Stimulated activated CD8-positive, alpha-beta memory T cell treated with anti-CD3 and anti-CD28 coated beads, Interleukin-15, amount 100 ng/mL, for 48 hours (primary cell): ENCODE measurements around the gene NSRP1.
"Not testable (repeated sequence)": the region's sequence is repeated elsewhere in the genome, so short reads cannot be mapped to it uniquely, and the experiment has no call there.

ENCODE experiments used
- DNase-seq, 2 donors: peaks; one replicate each; pipeline ENCODE4 v3.0.0-alpha.2; 2020; ENCODE audit warnings: low read depth in 2 of 2

Gene NSRP1

DNA sequence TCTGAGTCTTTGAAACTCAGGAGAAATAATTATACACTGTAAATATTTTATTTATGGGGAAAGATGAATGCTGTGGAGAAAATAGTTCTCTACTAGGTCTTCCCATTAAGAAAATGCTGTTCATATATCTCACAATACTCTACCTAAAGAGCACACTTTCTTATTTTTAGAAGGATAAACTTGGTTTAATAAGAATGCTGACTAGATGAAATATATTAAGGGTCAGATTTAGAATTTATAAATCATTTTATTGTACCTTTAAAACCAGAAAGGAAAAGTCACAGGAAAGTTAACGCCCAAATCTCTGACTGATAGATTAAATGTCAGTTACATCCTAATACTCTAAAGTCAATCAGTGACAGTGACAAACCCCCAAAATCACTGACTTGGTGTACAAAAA lies 70.1 kb downstream of the NSRP1 start:
- no peak for DNase-seq

DNA sequence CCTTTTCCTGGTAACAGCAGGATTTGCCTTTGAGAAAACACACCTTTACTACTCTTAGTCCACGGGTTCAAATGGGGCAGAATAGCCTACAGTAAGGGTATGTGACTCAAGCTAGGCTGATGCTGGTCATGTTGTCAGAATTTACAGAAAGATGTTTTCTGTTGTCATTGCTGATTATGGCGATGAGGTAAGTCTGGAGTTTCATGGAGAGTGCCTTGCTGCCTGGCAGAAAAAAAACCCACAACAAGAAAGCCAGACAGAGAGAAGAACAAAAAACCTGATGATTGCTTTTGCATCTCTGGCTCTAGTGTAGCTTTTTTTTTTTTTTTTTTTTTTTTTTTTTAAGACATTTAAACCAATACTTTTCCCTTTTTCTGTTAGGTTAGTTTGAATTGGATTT lies 71.0 kb downstream of the NSRP1 start:
- no peak for DNase-seq

DNA sequence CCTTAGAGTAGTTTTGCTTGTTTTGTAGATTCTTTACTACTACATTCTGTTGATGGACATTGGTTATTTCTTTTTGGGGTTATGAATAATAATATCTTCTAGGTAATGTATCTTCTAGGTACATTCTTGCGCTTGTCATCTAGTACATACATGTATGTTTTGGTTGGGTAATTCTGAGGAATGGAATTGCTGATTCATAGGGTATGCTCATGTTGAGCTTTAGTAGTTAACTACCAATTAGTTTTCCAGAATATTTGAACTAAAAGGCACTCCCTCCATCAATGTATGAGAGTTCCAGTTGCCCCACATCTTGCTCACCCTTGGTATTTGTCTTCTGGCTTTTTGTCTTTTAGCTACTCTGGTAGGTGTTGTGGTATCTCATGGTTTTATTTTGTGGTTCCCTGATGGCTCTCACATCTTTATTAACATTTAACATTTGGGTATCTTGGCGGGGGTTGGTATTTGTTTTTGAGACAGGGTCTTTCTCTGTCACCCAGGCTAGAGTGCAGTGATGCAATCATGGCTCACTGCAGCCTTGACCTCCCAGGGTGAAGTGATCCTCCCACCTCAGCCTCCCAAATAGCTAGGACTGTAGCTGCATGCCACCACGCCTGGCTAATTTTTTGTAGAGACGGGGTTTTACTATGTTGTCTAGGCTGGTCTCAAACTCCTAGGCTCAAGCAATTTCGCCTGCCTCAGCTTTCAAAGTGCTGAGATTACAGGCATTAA lies 71.8 kb downstream of the NSRP1 start:
- no peak for DNase-seq

DNA sequence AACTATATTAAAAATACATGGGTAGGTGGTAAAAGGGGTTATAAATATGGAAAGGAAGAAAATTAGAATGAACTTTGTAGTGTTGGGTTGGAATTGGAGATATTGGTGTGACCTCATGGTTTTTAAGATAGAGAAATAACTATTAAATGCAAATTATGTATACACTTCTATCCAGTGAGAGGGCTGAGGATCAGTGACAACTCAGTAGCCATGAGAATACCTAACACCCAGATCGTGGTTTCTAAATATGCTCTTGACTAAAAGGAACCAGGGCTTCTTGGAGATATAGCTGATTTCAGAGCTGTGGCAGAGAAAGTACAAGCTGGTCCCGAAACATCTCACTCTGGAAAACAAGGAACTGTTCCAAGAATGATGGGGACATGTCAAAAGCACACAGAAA lies 74.5 kb downstream of the NSRP1 start:
- DNase-seq = no peak

DNA sequence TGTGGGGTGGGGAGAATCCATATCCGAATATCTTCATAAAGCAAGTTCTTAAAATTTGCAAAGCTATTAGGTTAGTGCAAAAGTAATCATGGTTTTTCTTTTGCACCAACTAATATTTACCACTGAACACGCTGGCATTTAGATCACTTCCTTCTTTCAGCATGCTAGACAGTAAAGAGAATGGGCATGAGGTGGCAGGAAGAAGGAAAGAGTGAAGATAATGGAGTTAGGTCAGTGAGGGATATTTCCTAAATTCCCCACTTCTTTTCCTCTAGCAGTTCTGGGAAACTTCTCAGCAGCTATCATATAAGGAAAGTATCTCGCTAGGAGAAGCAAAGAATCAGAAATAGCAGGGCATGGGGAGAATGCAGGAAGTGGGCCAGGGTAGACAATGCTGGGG lies 79.9 kb downstream of the NSRP1 start:
- DNase-seq = no peak

DNA sequence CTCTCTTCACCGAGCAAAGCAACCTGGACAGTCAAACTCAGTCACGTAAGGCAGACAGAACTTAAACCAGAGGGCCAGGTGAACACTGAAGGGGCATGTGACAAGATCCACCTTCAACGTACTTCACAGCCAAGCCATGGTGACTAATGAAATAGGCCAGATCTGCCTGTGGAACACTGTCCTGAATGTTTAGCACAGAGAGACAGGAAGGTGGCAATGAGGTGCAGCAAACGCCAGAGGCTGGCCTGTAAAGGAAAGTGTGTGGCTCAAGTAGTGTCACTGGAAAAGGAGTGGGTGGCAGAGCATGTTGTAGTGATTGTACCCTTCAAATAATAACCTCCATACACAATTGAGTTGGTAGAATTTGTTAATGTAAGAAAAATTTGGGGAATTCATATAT lies 80.8 kb downstream of the NSRP1 start:
- DNase-seq = no peak

DNA sequence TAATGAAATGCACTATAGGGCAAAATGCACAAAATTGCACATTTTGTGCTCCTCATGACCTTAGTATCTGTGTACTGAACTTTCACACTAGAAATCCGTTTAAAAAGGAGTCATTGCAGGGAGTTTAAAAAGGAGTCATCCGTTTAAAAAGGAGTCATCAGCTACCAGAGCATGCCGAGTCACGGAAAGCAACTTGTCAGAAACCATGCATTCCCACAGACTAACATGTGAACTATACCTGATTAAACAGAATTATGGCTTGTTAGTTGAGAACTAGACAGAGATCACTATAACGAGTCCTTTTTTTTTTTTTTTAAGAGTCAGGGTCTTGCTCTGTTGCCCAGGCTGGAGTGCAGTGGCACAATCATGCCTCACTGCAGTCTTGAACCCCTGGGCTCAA lies 83.0 kb downstream of the NSRP1 start:
- no peak for DNase-seq

DNA sequence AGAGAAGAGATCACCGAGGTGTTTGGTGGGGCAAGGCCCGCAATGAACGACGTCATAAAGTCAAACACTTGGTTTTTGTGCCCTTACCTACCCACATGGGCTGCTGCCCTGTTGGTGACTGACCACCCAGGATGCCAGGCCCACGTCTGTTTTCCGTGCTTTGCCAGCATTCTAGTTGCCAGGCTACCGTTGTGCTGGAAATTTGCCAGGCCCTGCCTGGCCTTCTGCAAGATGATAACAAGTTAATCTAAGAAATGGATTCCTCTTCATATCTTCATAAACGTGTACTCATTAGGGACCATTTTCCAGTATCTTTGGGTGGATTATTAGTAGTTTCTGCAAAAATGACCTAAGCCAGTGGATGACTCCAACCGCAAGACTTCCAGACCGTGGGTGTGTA lies 83.5 kb downstream of the NSRP1 start:
- DNase-seq = no peak

DNA sequence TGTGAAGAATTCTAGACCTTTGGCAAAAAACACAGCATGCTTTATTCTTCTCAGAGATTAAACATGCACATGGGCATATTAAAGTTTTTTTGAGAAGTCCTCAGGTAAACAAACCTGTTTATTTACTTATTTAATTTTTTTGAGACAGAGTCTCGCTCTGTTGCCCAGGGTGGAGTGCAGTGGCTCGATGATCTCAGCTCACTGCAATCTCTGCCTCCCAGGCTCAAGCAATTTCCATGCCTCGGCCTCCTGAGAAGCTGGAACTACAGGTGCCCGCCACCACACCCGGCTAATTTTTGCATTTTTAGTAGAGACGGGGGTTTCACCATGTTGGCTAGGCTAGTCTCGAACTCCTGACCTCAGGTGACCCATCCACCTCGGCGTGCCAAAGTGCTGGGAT lies 84.0 kb downstream of the NSRP1 start:
- DNase-seq = not testable (repeated sequence)

DNA sequence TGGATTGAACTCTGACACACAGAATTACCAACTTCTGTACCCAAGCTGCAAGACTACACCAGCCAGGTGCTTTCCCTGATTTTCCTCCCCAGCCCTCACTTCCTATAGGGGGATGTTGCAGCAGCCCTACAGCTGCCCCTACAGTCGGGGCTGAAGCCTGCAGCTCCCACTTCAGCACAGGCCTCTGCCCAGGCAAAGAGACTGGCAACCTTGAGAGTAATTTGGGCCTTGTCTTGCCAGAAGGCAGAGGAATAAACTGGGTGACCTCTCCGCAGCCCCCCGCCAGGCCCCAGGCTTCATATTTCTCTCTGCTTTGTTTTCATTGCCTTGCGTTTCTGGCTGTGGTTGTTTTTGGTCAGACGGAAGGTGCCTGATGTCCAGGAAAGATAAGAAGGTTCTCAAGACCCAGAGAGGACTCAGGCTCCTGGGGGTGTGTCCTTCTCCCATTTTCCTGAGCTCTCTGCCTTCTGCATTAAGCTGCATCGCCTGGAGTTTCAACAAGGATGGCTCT lies 86.9 kb downstream of the NSRP1 start:
- no peak for DNase-seq

DNA sequence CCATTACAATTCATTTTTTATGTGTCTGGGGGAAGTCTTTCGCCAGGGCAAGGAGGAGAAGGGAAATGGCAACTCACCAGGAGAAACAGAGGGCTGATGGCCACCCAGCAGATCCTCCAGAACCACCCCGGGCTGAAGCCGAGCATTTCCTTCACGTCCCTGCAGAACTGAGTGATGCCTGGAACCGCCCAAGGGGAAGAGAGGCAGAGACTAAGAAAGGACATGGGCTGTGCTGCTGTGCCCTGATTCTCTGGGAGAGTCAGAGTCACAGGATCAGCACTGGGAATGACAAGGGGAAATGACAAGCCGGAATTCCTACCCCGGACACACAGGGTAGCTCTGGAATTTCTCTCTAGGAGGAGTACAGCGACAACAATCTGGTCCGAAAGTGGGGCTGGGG lies 91.0 kb downstream of the NSRP1 start:
- no peak for DNase-seq

DNA sequence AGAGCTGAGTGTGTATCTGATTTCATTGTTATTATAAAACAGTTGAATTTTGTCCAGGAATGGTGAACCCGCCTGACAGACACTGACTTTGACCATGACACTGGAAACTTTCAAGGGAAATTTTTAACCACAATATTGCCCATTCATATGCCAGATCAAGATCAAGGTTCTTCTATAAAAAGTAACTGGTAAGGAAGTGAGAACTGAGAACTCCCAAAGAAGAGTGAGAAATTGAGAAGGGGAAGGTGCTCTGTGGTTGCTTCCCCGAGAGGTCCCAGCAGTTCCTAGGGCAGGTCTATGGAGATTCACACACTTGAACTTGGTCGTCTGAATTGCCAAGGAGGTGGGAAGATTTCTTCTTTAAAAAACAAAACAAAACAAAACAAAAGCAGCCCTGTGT lies 91.6 kb downstream of the NSRP1 start:
- no peak for DNase-seq

DNA sequence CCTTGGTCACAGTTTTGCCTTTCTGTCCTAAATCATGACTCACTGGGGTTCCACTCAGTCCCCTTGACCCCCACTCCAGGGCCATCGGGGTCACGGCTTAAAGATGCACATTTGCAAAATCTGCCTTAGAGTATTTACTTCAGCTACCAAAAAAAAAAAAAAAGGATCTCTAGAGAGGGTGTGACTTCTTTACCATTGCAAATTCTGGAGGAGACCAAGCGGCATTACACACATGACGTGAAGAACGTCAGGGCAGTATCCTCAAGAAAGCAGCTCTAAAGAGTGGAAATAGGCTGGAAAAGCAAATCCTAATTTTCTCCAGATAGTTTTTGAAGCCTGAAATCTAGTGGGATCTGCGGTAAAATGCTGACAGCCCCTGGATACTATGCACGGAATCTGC lies 93.3 kb downstream of the NSRP1 start:
- no peak for DNase-seq

DNA sequence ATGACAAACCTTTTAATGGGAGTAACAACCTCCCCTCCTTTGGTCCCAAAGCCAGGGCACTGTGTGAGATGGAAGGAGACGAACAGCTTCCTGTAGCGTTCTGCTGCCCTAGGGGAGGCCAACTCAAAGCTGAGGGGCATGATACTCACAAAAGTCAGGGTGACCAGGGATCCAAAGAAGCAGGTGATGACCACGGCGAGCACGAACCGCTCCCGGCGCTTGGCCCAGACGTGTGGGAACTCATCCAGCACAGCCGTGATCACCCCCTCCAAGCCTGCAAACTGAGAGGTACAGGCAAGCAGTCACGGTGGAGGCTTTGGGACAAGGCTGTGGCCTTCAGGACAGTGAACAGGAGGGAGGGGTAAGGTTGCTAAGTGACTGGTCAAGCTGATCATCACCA lies 93.8 kb downstream of the NSRP1 start:
- no peak for DNase-seq

DNA sequence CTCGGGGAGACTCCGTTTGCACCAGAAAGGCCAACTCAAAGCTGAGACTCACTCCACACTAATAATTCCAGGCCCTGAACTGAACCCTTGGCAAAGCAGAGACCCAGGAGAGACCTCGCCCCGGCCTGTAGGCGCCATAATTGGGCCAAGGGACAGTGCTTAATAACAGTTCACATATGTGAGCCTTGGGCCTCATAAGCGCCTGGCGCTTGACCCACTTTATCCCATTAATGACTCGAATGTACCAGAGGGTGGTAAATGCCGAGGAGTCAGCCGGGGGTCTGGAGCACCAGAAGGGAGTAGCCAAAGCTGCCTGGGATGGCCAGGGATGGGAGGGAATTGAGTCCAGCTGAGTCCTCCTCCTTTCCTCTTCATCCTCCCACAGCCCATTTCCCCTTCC lies 94.3 kb downstream of the NSRP1 start:
- DNase-seq = no peak

DNA sequence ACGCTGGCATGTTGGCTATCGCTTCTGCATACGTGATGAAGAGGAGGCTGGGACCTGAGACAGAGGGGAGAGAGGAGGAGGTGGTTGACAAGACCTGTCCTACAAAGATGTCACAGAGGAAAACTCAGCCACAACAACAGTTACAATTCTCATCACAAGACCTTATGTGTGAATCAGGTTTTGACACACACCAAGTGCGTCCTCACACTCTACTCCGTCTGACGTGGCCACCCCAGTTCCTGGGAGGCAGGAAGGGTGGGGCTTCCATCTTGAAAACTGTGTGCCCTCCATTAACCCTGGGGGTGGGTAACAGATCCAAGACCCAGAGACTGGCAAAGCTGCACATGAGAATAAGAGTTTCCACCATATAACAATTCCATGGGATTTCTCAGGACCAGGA lies 94.8 kb downstream of the NSRP1 start:
- no peak for DNase-seq

DNA sequence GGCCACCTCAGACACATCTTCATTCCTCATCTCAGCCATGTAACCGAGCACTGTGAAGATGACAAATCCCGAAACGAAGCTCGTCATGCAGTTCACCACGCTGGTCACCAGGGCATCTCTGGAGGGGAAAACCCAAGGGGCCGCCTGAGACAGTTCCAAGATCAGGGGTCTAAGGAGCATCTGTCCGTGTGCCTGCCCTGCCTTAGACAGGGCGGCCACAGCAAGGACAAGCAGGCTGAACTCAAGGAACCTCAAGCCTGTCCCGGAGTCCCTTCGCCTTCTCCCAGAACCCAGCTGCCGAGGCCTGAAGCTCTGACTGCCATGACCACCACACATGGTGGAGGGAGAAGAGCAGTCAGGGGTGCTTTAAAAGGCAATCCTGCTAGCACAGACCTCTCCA lies 96.1 kb downstream of the NSRP1 start:
- no peak for DNase-seq

DNA sequence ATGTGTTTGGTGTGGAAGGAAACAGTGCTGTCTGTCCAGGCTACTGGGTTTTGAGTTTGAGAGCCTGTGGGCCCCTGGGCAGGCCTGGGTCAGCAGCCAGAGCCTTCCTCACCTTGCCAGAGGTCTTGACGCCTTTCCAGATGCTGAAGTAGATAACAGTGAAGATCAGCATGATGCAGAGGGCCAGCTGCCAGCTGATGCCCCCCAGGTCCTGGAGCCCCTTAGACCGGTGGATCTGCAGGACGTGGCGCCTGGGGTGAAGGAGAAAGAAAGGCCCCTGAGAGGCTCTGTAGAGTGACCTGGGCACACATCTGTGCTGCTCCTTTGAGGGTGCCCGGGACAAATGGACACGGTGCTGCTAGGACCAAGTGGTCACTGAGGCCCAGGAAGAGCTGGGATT lies 100.4 kb downstream of the NSRP1 start:
- DNase-seq = no peak

DNA sequence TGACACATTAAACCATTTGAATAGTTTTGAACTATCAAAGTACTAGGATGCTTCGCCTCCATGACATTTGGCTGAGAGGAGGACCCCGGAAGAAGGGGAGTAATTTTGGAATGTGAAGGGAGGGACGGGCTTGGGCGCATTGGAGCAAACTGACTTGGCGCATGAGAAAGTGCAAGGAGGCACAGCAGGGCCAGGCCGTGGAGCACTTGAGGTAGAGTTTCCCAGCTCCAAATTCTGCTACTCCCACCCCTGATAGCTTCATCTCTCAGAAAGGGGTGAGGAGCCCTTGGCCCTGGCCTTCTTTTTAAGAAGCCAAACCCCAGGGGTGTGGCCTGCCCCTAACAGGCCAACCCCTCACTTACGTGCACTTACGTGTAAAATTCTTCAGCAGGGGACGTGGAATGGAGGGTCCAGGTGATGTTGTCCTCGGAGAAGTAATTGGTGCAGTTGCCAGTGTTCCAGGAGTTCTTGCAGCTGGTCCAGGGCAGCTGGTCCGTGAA lies 101.2 kb downstream of the NSRP1 start:
- no peak for DNase-seq

DNA sequence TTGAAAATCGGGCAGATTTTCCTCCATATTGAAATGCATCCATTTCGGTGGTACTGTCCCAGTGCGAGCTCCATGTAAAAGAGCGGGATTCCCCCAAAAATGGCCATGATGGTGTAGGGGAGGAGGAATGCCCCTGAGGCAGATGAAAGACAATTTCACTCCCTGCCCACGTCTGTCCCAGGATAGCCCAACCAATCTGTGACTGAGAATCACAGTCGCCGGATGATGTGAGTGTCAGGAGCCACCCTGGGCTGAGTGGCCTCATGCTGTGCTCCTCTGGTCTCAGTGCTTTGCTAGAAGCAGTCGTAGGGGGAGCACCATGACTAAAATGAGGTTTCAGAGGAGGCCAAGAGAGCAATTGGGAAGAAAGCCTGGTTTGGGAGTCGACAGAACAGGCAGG lies 102.2 kb downstream of the NSRP1 start:
- no peak for DNase-seq

DNA sequence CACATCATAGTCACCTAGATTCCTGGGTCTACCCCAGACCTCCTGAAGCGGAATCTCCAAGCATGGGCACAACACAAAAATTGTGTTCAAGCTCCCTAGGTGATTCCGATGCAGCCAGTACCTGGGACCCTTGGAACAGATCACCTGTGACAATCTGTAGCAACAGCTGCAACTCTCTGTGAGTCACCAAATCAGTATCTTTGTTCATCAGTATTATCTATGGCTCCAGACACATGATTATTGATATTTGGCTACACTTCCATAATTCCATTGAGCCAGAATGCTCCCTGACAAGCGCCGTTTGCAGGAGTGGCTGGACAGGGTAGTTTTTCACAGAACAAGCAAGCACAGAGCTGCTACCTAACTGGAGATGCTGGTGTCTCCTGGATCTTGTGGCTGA lies 102.7 kb downstream of the NSRP1 start:
- no peak for DNase-seq

DNA sequence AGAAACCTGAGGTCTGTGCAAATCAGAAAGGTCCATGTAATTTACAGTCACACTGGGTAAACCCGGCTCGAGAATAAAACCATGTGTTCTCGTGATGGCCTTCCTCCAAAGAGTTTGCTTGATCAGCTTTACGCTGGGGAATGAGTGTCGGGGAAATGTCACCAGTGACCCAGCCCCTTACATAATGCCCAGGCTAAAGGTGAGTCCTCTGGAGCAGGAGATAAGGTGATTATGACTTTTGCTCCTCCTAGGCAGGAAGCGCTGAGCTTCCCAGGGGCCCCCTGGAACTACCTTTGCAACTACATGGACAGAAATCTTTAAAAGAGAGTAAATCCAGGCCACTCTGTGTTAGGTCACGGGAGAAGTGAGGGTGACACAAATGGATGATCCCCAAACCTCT lies 103.2 kb downstream of the NSRP1 start:
- DNase-seq = no peak

DNA sequence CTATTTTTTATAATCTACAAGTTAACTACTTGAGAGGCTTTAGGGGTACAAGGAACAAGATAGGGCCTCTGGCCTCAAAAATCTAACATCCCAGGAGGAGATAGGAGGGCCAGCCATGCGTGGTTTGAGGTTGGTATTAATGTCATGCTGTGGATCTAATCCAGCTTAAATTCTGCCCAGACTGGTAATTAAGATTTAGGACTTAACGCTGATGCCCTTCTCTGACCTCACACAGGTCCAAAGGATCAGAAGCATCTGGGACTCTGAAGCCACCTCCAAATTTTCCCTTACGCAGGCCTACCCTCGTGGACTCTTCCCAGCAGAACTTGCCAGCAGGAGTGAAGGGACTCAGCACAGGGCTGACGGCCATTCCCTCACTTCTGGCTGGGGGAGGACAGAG lies 103.8 kb downstream of the NSRP1 start:
- DNase-seq = no peak

DNA sequence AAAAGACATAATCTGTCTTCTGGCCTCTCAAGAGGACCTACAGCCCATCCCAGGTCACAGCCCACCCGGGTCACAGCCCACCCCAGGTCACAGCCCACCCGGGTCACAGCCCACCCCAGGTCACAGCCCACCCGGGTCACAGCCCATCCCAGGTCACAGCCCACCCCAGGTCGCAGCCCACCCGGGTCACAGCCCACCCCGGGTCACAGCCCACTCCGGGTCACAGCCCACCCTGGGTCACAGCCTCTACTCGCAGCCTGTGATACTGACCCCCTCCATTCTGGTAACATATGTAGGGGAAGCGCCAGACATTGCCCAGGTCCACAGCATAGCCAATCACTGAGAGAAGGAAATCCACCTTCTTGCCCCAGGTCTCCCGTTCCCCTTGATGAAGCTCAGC lies 104.7 kb downstream of the NSRP1 start:
- DNase-seq = no peak
